ENCODE data around the gene RHOH. TPM values are rescaled to one million over a fixed set of nuclear protein-coding genes. Genes with fewer than 3 reads are reported as not detected.

Gene RHOH
- total RNA-seq, 1 donor from 2014 or later, result not detected

DNA sequence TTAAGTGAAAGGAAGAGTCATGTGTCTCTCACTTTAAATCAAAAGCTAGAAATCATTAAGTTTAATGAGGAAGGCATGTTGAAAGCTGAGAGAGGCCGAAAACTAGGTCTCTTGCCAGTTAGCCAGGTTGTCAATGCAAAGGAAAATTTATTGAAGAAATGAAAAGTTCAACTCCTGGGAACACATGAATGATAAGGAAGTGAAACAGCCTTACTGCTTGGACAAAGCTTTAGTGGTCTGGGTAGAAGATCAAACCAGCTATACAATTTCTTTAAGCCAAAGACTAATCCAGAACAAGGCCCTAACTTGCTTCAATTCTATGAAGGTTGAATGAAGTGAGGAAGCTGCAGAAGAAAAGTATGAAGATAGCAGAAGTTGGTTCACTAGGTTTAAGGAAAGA is 24.9 kb downstream of the RHOH start:
- Histone ChIP-seq H3K9me3 (ENCODE audit: insufficient read depth, low read depth, low read length) (no peaks in the 10 kb centered on the region), H3K79me2 (ENCODE audit: insufficient read depth, low read length) (no peaks in the 10 kb centered on the region), H3K4me3 (ENCODE audit: insufficient read depth, low read depth, low read length) (no peak overlapping the region), H3K27ac (ENCODE audit: low read depth, low read length) (no peak overlapping the region), H4K20me1 (ENCODE audit: insufficient read depth, low read length) (no peaks in the 10 kb centered on the region), H3K4me2 (ENCODE audit: low read length) (no peak overlapping the region), H2AFZ (ENCODE audit: low read depth, low read length) (no peak overlapping the region), H3K4me1 (ENCODE audit: insufficient read depth, low read length) (no peaks in the 10 kb centered on the region), H3K36me3 (ENCODE audit: insufficient read depth, low read length) (no peaks in the 10 kb centered on the region), H3K27me3 (ENCODE audit: insufficient read depth, low read length) (no peaks in the 10 kb centered on the region), H3K9ac (ENCODE audit: low read length) (no peak overlapping the region)
- peaks cover 7% of the 10 kb centered on the region for H3K9me3 Mint-ChIP-seq (ENCODE audit: unreplicated experiment)
- DNase-seq (ENCODE audit: low read depth) (no peak), FAIRE-seq (no peak)
- no peaks in the 10 kb centered on the region for H3K36me3 Mint-ChIP-seq (ENCODE audit: low read depth, unreplicated experiment)
- TF ChIP-seq EZH2 (IDR thresholded peaks at IDR 0.05; ENCODE audit: insufficient read depth, low read length) (no peak), CTCF (IDR thresholded peaks at IDR 0.05; ENCODE audit: insufficient read depth, low read depth, low read length) (no peak)
- H3K27me3 Mint-ChIP-seq (ENCODE audit: low read depth, unreplicated experiment), result no peaks in the 10 kb centered on the region
- no peak overlapping the region for H3K4me3 Mint-ChIP-seq (ENCODE audit: unreplicated experiment)
- no peak overlapping the region for H3K27ac Mint-ChIP-seq (ENCODE audit: unreplicated experiment)
- H3K4me1 Mint-ChIP-seq (ENCODE audit: low read depth, unreplicated experiment), result no peaks in the 10 kb centered on the region

DNA sequence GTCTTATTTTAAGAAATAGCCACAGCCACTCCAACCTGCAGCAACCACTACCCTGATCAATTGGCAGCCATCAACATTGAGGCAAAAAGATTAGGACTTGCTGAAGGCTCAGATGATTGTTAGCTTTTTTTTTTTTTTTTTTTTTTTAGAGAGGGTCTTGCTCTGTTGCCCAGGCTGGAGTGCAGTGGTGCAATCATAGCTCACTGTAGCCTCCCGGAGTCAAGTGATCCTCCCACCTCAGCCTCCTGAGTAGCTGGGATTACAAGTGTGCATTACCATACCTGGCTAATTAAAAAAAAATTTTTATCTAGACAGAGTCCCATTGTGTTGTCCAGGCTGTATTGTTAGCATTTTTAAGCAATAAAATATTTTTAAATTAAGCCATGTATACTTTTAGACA is 26.5 kb downstream of the RHOH start:
- no peak for TF ChIP-seq EZH2 (IDR thresholded peaks at IDR 0.05; ENCODE audit: insufficient read depth, low read length)
- no peak for TF ChIP-seq CTCF (IDR thresholded peaks at IDR 0.05; ENCODE audit: insufficient read depth, low read depth, low read length)
- no peak for FAIRE-seq

DNA sequence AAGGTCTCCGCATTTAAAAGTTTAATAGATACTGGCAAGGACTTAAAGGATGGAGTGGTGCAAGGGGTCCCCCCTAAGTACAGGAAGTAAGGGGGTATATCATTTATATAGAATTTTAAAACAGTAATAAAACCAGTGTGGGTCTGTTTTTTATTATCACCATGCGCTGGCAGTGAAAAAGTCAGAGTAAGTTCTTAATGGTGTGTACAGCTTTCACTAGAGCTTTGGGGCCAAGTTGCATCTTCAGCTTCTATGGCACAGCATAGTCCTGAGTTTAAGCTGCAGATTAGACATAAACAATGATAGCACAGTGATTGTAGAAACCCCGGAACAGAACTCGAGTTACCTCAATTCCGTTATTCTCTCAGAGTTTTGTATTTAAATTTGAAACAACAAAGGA is 27.6 kb downstream of the RHOH start:
- no peaks in the 10 kb centered on the region for H3K4me1 ChIP-seq (ENCODE audit: insufficient read depth, low read length)
- TF ChIP-seq EZH2 (IDR thresholded peaks at IDR 0.05; ENCODE audit: insufficient read depth, low read length) (no peak), CTCF (IDR thresholded peaks at IDR 0.05; ENCODE audit: insufficient read depth, low read depth, low read length) (no peak)
- no peak overlapping the region for H3K27ac ChIP-seq (ENCODE audit: low read depth, low read length)
- no peaks in the 10 kb centered on the region for H3K27me3 ChIP-seq (ENCODE audit: insufficient read depth, low read length)
- H2AFZ ChIP-seq (ENCODE audit: low read depth, low read length), result no peak overlapping the region
- no peak for FAIRE-seq
- Mint-ChIP-seq H3K27ac (ENCODE audit: unreplicated experiment) (no peak overlapping the region), H3K9me3 (ENCODE audit: unreplicated experiment) (peaks cover 7% of the 10 kb centered on the region), H3K4me3 (ENCODE audit: unreplicated experiment) (no peak overlapping the region), H3K36me3 (ENCODE audit: low read depth, unreplicated experiment) (no peaks in the 10 kb centered on the region), H3K27me3 (ENCODE audit: low read depth, unreplicated experiment) (no peaks in the 10 kb centered on the region), H3K4me1 (ENCODE audit: low read depth, unreplicated experiment) (peaks cover 3% of the 10 kb centered on the region)
- H4K20me1 ChIP-seq (ENCODE audit: insufficient read depth, low read length), result no peaks in the 10 kb centered on the region
- no peaks in the 10 kb centered on the region for H3K36me3 ChIP-seq (ENCODE audit: insufficient read depth, low read length)
- no peak for DNase-seq (ENCODE audit: low read depth)
- H3K9ac ChIP-seq (ENCODE audit: low read length), result no peak overlapping the region
- H3K79me2 ChIP-seq (ENCODE audit: insufficient read depth, low read length), result no peaks in the 10 kb centered on the region
- H3K4me3 ChIP-seq (ENCODE audit: insufficient read depth, low read depth, low read length), result no peak overlapping the region
- no peak overlapping the region for H3K4me2 ChIP-seq (ENCODE audit: low read length)
- no peaks in the 10 kb centered on the region for H3K9me3 ChIP-seq (ENCODE audit: insufficient read depth, low read depth, low read length)

More for the DNA sequence above, 26.5 kb downstream of the RHOH start:
- Histone ChIP-seq H3K36me3 (ENCODE audit: insufficient read depth, low read length) (no peaks in the 10 kb centered on the region), H2AFZ (ENCODE audit: low read depth, low read length) (no peak overlapping the region), H3K4me1 (ENCODE audit: insufficient read depth, low read length) (no peaks in the 10 kb centered on the region), H3K27ac (ENCODE audit: low read depth, low read length) (no peak overlapping the region), H3K4me3 (ENCODE audit: insufficient read depth, low read depth, low read length) (no peak overlapping the region), H3K9ac (ENCODE audit: low read length) (no peak overlapping the region), H3K79me2 (ENCODE audit: insufficient read depth, low read length) (no peaks in the 10 kb centered on the region), H4K20me1 (ENCODE audit: insufficient read depth, low read length) (no peaks in the 10 kb centered on the region), H3K4me2 (ENCODE audit: low read length) (no peak overlapping the region), H3K27me3 (ENCODE audit: insufficient read depth, low read length) (no peaks in the 10 kb centered on the region), H3K9me3 (ENCODE audit: insufficient read depth, low read depth, low read length) (no peaks in the 10 kb centered on the region)
- Mint-ChIP-seq H3K27ac (ENCODE audit: unreplicated experiment) (no peak overlapping the region), H3K27me3 (ENCODE audit: low read depth, unreplicated experiment) (no peaks in the 10 kb centered on the region), H3K9me3 (ENCODE audit: unreplicated experiment) (peaks cover 7% of the 10 kb centered on the region), H3K4me1 (ENCODE audit: low read depth, unreplicated experiment) (peaks cover 3% of the 10 kb centered on the region), H3K4me3 (ENCODE audit: unreplicated experiment) (no peak overlapping the region), H3K36me3 (ENCODE audit: low read depth, unreplicated experiment) (no peaks in the 10 kb centered on the region)
- DNase-seq (ENCODE audit: low read depth), result no peak

All from astrocyte (in vitro differentiated cells and primary cell).